Mesenchymal stem cell (in vitro differentiated cells and primary cell): ENCODE results near the gene ASH1L.

Source experiments
- DNase-seq: peaks from one replicate; pipeline ENCODE4 v3.0.0-alpha.2; 2013
- H2AFZ ChIP-seq: one replicate; pipeline ENCODE4 v1.6.1; 2013; ENCODE audit warnings: low read depth, mild to moderate bottlenecking, control low read depth, inconsistent platforms, low read length, moderate library complexity
- H2AK5ac ChIP-seq: 2 replicates; pipeline ENCODE4 v1.6.1; 2013; ENCODE audit warnings: low read length, moderate library complexity, mild to moderate bottlenecking, inconsistent platforms; ENCODE audit not compliant: severe bottlenecking
- H2BK120ac ChIP-seq: one replicate; pipeline ENCODE4 v1.6.1; 2013; ENCODE audit warnings: low read depth, mild to moderate bottlenecking, inconsistent platforms, low read length, moderate library complexity
- H2BK12ac ChIP-seq, 2 experiments: one replicate each; pipeline ENCODE4 v1.6.1; 2013; ENCODE audit warnings: inconsistent platforms in 2 of 2, low read length in 2 of 2, mild to moderate bottlenecking in 2 of 2, moderate library complexity in 2 of 2, control low read depth in 1 of 2
- H2BK15ac ChIP-seq: one replicate; pipeline ENCODE4 v1.6.1; 2013; ENCODE audit warnings: mild to moderate bottlenecking, low read depth, inconsistent platforms; ENCODE audit not compliant: poor library complexity, severe bottlenecking
- H2BK5ac ChIP-seq: 2 replicates; pipeline ENCODE4 v1.6.1; 2013; ENCODE audit warnings: low read depth, mild to moderate bottlenecking, low read length, control low read depth, inconsistent platforms; ENCODE audit not compliant: poor library complexity, severe bottlenecking
- H3K14ac ChIP-seq, 2 experiments: one replicate each; pipeline ENCODE4 v1.6.1; 2013; ENCODE audit warnings: inconsistent platforms in 2 of 2, low read length in 2 of 2, control low read depth in 1 of 2, mild to moderate bottlenecking in 1 of 2, moderate library complexity in 1 of 2
- H3K18ac ChIP-seq, 2 experiments: one replicate each; pipeline ENCODE4 v1.6.1; 2013; ENCODE audit warnings: inconsistent platforms in 2 of 2, low read length in 2 of 2, control low read depth in 1 of 2, low read depth in 1 of 2, mild to moderate bottlenecking in 1 of 2
- H3K23ac ChIP-seq, 2 experiments: one replicate each; pipeline ENCODE4 v1.6.1; 2013; ENCODE audit warnings: inconsistent platforms in 2 of 2, low read length in 2 of 2, mild to moderate bottlenecking in 2 of 2, moderate library complexity in 2 of 2, control low read depth in 1 of 2
- H3K27ac ChIP-seq: 2 replicates; pipeline ENCODE4 v1.5.1; 2013; ENCODE audit warnings: mild to moderate bottlenecking, moderate library complexity, low read length, control low read depth, inconsistent platforms; ENCODE audit not compliant: poor library complexity, severe bottlenecking
- H3K27me3 ChIP-seq, 2 experiments: 2 replicates each; pipeline versions ENCODE4 v1.6.1 to v1.7.0; 2013; ENCODE audit warnings: low read length in 2 of 2, mild to moderate bottlenecking in 2 of 2, moderate library complexity in 2 of 2, control low read depth in 1 of 2, inconsistent platforms in 1 of 2; ENCODE audit not compliant: control insufficient read depth in 1 of 2, insufficient read depth in 1 of 2
- H3K36me3 ChIP-seq, 2 experiments: 2 replicates each; pipeline versions ENCODE4 v1.6.1 to v1.7.0; 2013; ENCODE audit warnings: low read length in 2 of 2, control low read depth in 1 of 2, inconsistent platforms in 1 of 2, low read depth in 1 of 2, mild to moderate bottlenecking in 1 of 2; ENCODE audit not compliant: insufficient read depth in 2 of 2, control insufficient read depth in 1 of 2
- H3K4ac ChIP-seq, 2 experiments: one replicate each; pipeline ENCODE4 v1.6.1; 2013; ENCODE audit warnings: inconsistent platforms in 2 of 2, low read length in 2 of 2, mild to moderate bottlenecking in 2 of 2, moderate library complexity in 2 of 2, control low read depth in 1 of 2, low read depth in 1 of 2
- H3K4me1 ChIP-seq: 2 replicates; pipeline ENCODE4 v1.6.1; 2013; ENCODE audit warnings: low read depth, low read length, control low read depth; ENCODE audit not compliant: control insufficient read depth, insufficient read depth
- H3K4me2 ChIP-seq: 2 replicates; pipeline ENCODE4 v1.6.1; 2013; ENCODE audit warnings: low read length, mild to moderate bottlenecking, inconsistent platforms; ENCODE audit not compliant: poor library complexity, severe bottlenecking
- H3K4me3 ChIP-seq, 2 experiments: 2 replicates each; pipeline versions ENCODE4 v1.5.1 to v1.7.0; 2013; ENCODE audit warnings: low read length in 2 of 2, mild to moderate bottlenecking in 2 of 2, control low read depth in 1 of 2, low read depth in 1 of 2; ENCODE audit not compliant: insufficient read depth in 1 of 2
- H3K79me1 ChIP-seq: replicated peaks from 2 replicates; pipeline ENCODE4 v1.6.1; 2013; ENCODE audit warnings: mild to moderate bottlenecking, control low read depth, low read length, inconsistent platforms; ENCODE audit not compliant: poor library complexity, severe bottlenecking
- H3K9ac ChIP-seq: 2 replicates; pipeline ENCODE4 v1.7.0; 2013; ENCODE audit warnings: mild to moderate bottlenecking, low read length, moderate library complexity
- H3K9me3 ChIP-seq: 2 replicates; pipeline ENCODE4 v1.7.0; 2013; ENCODE audit warnings: mild to moderate bottlenecking, low read length; ENCODE audit not compliant: control insufficient read depth
- H4K8ac ChIP-seq: one replicate; pipeline ENCODE4 v1.6.1; 2013; ENCODE audit warnings: inconsistent platforms, mild to moderate bottlenecking, low read length, moderate library complexity
- H4K91ac ChIP-seq: one replicate; pipeline ENCODE4 v1.6.1; 2013; ENCODE audit warnings: mild to moderate bottlenecking, low read length, inconsistent platforms
- WGBS: methylation state at CpG from one replicate; pipeline ENCODE4 v1.1.7; 2013; ENCODE audit warnings: mixed read lengths; 5-methylcytosine and 5-hydroxymethylcytosine counted together

The ASH1L gene

GRCh38 chr1:155472491-155473083 lies 90.0 kb downstream of the ASH1L start:
- Histone ChIP-seq H3K23ac (no peak overlapping the region), H3K14ac (no peak overlapping the region), H2BK5ac (no peak overlapping the region), H3K9ac (peak overlapping the region; percentile 53), H3K36me3 (peaks cover 3 to 14% of the 10 kb centered on the region in 2 experiments), H2AK5ac (no peak overlapping the region), H3K4me2 (no peak overlapping the region), H3K9me3 (peaks cover 4% of the 10 kb centered on the region), H2BK120ac (no peak overlapping the region), H4K8ac (no peak overlapping the region), H3K4me3 (no peak overlapping the region), H3K27ac (no peak overlapping the region), H3K4ac (no peak overlapping the region), H3K79me1 (peaks cover 17% of the 10 kb centered on the region), H2BK15ac (no peak overlapping the region), H4K91ac (no peak overlapping the region), H2BK12ac (no peak overlapping the region), H3K27me3 (no peaks in the 10 kb centered on the region), H3K4me1 (no peaks in the 10 kb centered on the region), H3K18ac (no peak overlapping the region), H2AFZ (no peak overlapping the region)
- DNase-seq: no peak
- 80% methylated on average over 1 of the region's 2 CpGs for WGBS

- no peak overlapping the region for H3K4me3 ChIP-seq
These were observed 90.7 kb downstream of the ASH1L start for GRCh38 chr1:155471891-155472290.

GRCh38 chr1:155471026-155471425 lies 91.6 kb downstream of the ASH1L start:
- H3K4me1 ChIP-seq: no peaks in the 10 kb centered on the region
- no peak overlapping the region for H4K91ac ChIP-seq
- H3K27me3 ChIP-seq: no peaks in the 10 kb centered on the region
- no peak overlapping the region for H2BK12ac ChIP-seq
- no peak overlapping the region for H3K4me3 ChIP-seq
- no peak overlapping the region for H2AK5ac ChIP-seq
- peaks cover 17% of the 10 kb centered on the region for H3K79me1 ChIP-seq
- H3K4me2 ChIP-seq: no peak overlapping the region
- H2AFZ ChIP-seq: no peak overlapping the region
- DNase-seq: no peak
- no peak overlapping the region for H2BK5ac ChIP-seq
- no peak overlapping the region for H4K8ac ChIP-seq
- no peak overlapping the region for H3K14ac ChIP-seq
- H3K23ac ChIP-seq: no peak overlapping the region
- H3K9ac ChIP-seq: no peak overlapping the region
- no peak overlapping the region for H3K27ac ChIP-seq
- H3K4ac ChIP-seq: no peak overlapping the region
- H2BK15ac ChIP-seq: no peak overlapping the region
- 100% methylated on average over 2 of the region's 3 CpGs for WGBS
- H3K36me3 ChIP-seq: peaks cover 3 to 14% of the 10 kb centered on the region in 2 experiments
- no peak overlapping the region for H2BK120ac ChIP-seq
- peaks cover 4% of the 10 kb centered on the region for H3K9me3 ChIP-seq
- H3K18ac ChIP-seq: no peak overlapping the region

More at GRCh38 chr1:155471891-155472290, 90.7 kb downstream of the ASH1L start:
- no peak overlapping the region for H3K18ac ChIP-seq
- H2BK120ac ChIP-seq: no peak overlapping the region
- H3K36me3 ChIP-seq: peaks cover 3 to 14% of the 10 kb centered on the region in 2 experiments
- H3K4me1 ChIP-seq: no peaks in the 10 kb centered on the region
- H3K14ac ChIP-seq: no peak overlapping the region
- H2BK15ac ChIP-seq: no peak overlapping the region
- peaks cover 17% of the 10 kb centered on the region for H3K79me1 ChIP-seq
- 96% methylated on average over 5 of the region's 5 CpGs for WGBS
- no peaks in the 10 kb centered on the region for H3K27me3 ChIP-seq
- DNase-seq: no peak
- H3K4me2 ChIP-seq: no peak overlapping the region
- H3K23ac ChIP-seq: no peak overlapping the region
- H4K91ac ChIP-seq: no peak overlapping the region
- H2BK12ac ChIP-seq: no peak overlapping the region
- H2BK5ac ChIP-seq: no peak overlapping the region
- peaks cover 4% of the 10 kb centered on the region for H3K9me3 ChIP-seq
- no peak overlapping the region for H4K8ac ChIP-seq
- no peak overlapping the region for H3K4ac ChIP-seq
- no peak overlapping the region for H2AFZ ChIP-seq
- no peak overlapping the region for H3K9ac ChIP-seq
- H3K27ac ChIP-seq: no peak overlapping the region
- no peak overlapping the region for H2AK5ac ChIP-seq

- Histone ChIP-seq H3K27me3 (no peaks in the 10 kb centered on the region), H4K91ac (no peak overlapping the region), H3K36me3 (peaks cover 2 to 11% of the 10 kb centered on the region in 2 experiments), H3K14ac (no peak overlapping the region), H2AFZ (no peak overlapping the region), H2BK12ac (no peak overlapping the region), H3K18ac (no peak overlapping the region), H3K9me3 (peaks cover 4% of the 10 kb centered on the region), H3K23ac (no peak overlapping the region), H3K4me1 (no peaks in the 10 kb centered on the region), H4K8ac (no peak overlapping the region), H3K79me1 (peaks cover 12% of the 10 kb centered on the region), H2BK15ac (no peak overlapping the region), H2BK5ac (no peak overlapping the region), H2AK5ac (no peak overlapping the region), H3K4ac (no peak overlapping the region), H3K4me2 (no peak overlapping the region), H3K27ac (peak overlapping the region; percentile 60), H2BK120ac (no peak overlapping the region), H3K9ac (peak overlapping the region; percentile 82), H3K4me3 (peak overlapping the region in 1 of 2 experiments; percentile 25)
- peak; percentile 79 for DNase-seq
These were observed 95.6 kb downstream of the ASH1L start for GRCh38 chr1:155466996-155467395.
